GM12873 (cell line): Measurements from ENCODE around the gene NOL7.

ENCODE experiments used
- CTCF ChIP-seq: IDR thresholded peaks from 2 replicates; pipeline ENCODE4 v1.5.1; 2012; ENCODE audit warnings: low read depth, mild to moderate bottlenecking, moderate library complexity, low read length, control low read depth; ENCODE audit not compliant: insufficient read depth; ENCODE audit errors: missing control alignments

NOL7 gene

GRCh38 chr6:13615792-13616120 is 621 bp downstream of the NOL7 start:
- no peak for TF ChIP-seq CTCF

GRCh38 chr6:13617066-13617465 is 1.9 kb downstream of the NOL7 start:
- no peak for TF ChIP-seq CTCF

- peak; percentile 74 for TF ChIP-seq CTCF
These were observed 9.7 kb downstream of the NOL7 start for GRCh38 chr6:13624871-13625288.

- TF ChIP-seq CTCF = no peak
These were observed 14.5 kb downstream of the NOL7 start for GRCh38 chr6:13629459-13630116.

- no peak for TF ChIP-seq CTCF
These were observed 15.4 kb downstream of the NOL7 start for GRCh38 chr6:13630499-13630898.

- TF ChIP-seq CTCF = no peak
These were observed 18.2 kb downstream of the NOL7 start for GRCh38 chr6:13633343-13633742.

- TF ChIP-seq CTCF = no peak
These were observed 21.0 kb downstream of the NOL7 start for GRCh38 chr6:13635948-13636658.
